Uterus (tissue), 2 donors: Measurements from ENCODE around the gene ALDH6A1.

Experiments used
- CTCF ChIP-seq, 4 experiments: fragments of 200-600 bp in 2 of 4; fragments of 450-650 bp in 2 of 4; sonication (generic) in 2 of 4; IDR thresholded peaks; one replicate each; pipeline ENCODE4 v1.5.1; 2016 to 2019; ENCODE audit warnings: antibody characterized with exemption in 4 of 4, mild to moderate bottlenecking in 2 of 4, moderate library complexity in 1 of 4
- POLR2A ChIP-seq, 2 donors: fragments of 450-650 bp; IDR thresholded peaks; one replicate each; pipeline ENCODE4 v1.6.1; 2016; ENCODE audit warnings: antibody characterized with exemption in 2 of 2, mild to moderate bottlenecking in 1 of 2, moderate library complexity in 1 of 2

GRCh38 chr14:74042296-74042695, 42.0 kb downstream of the ALDH6A1 start:
- TF ChIP-seq CTCF (IDR thresholded peaks at IDR 0.05) (no peak), POLR2A (IDR thresholded peaks at IDR 0.05) (no peak)
